HG02610 (cell line): ENCODE measurements around the gene SERPINA6.
"Not testable (repeated sequence)": the region's sequence is repeated elsewhere in the genome, so short reads cannot be mapped to it uniquely, and the experiment has no call there.

Experiments
- ATAC-seq: cut with Tn5 transposase; IDR thresholded peaks from one replicate; pipeline ENCODE4 v1.9.1; 2021; ENCODE audit warnings: mild to moderate bottlenecking, moderate library complexity; ENCODE audit not compliant: unreplicated experiment

SERPINA6 gene

GRCh38 chr14:94354638-94355185, 31.6 kb upstream of the SERPINA6 start:
- ATAC-seq = no peak

GRCh38 chr14:94354190-94354589, 31.1 kb upstream of the SERPINA6 start:
- not testable (repeated sequence) for ATAC-seq

- no peak for ATAC-seq
Measured at GRCh38 chr14:94349276-94349675, 26.1 kb upstream of the SERPINA6 start.

- ATAC-seq = no peak
Measured at GRCh38 chr14:94348836-94349235, 25.7 kb upstream of the SERPINA6 start.

- no peak for ATAC-seq
Measured at GRCh38 chr14:94346841-94347240, 23.7 kb upstream of the SERPINA6 start.

GRCh38 chr14:94346065-94346786, 23.1 kb upstream of the SERPINA6 start:
- ATAC-seq = peak; percentile 66

GRCh38 chr14:94345344-94346064, 22.4 kb upstream of the SERPINA6 start:
- no peak for ATAC-seq

GRCh38 chr14:94344389-94344788, 21.3 kb upstream of the SERPINA6 start:
- ATAC-seq = no peak

- no peak for ATAC-seq
Measured at GRCh38 chr14:94343238-94344005, 20.3 kb upstream of the SERPINA6 start.

GRCh38 chr14:94342334-94342934, 19.3 kb upstream of the SERPINA6 start:
- no peak for ATAC-seq

GRCh38 chr14:94341656-94342333, 18.7 kb upstream of the SERPINA6 start:
- no peak for ATAC-seq

- no peak for ATAC-seq
Measured at GRCh38 chr14:94340533-94340932, 17.4 kb upstream of the SERPINA6 start.

- ATAC-seq = no peak
Measured at GRCh38 chr14:94338023-94338422, 14.9 kb upstream of the SERPINA6 start.

- no peak for ATAC-seq
Measured at GRCh38 chr14:94337274-94337673, 14.1 kb upstream of the SERPINA6 start.

GRCh38 chr14:94334872-94335271, 11.7 kb upstream of the SERPINA6 start:
- ATAC-seq = no peak

- no peak for ATAC-seq
Measured at GRCh38 chr14:94332587-94332986, 9.5 kb upstream of the SERPINA6 start.

- ATAC-seq = no peak
Measured at GRCh38 chr14:94332063-94332583, 9.0 kb upstream of the SERPINA6 start.

- no peak for ATAC-seq
Measured at GRCh38 chr14:94331462-94331861, 8.3 kb upstream of the SERPINA6 start.

- ATAC-seq = no peak
Measured at GRCh38 chr14:94330857-94331256, 7.7 kb upstream of the SERPINA6 start.

- ATAC-seq = no peak
Measured at GRCh38 chr14:94330432-94330831, 7.3 kb upstream of the SERPINA6 start.
